ENCODE measurements around the gene ALDH1A3. TPM values are rescaled to one million over a fixed set of nuclear protein-coding genes. Genes with fewer than 3 reads are reported as not detected.

The ALDH1A3 gene
- total and polyA plus RNA-seq, 2 of the 13 experiments (the other 11 are each of a cell fraction or from before 2014, with no cell fraction given), result not detected

GRCh38 chr15:100929641-100930042 lies 50.0 kb downstream of the ALDH1A3 start:
- no TSS peak for BruUV-seq (replicated peaks)
- no peak for FAIRE-seq
- H3K4me1 ChIP-seq (ENCODE audit: insufficient read depth, low read length), result no peaks in the 10 kb centered on the region
- intact Hi-C loops (cut with micrococcal nuclease; ENCODE audit: unreplicated experiment) (no loop called here), in situ Hi-C loops (cut with HindIII; ENCODE audit: extremely low pct_ligation_motif_present, low pct_unique_long_range_greater_than_20kb) (no loop called here)
- H4K20me1 ChIP-seq (ENCODE audit: insufficient read depth, low read length), result no peaks in the 10 kb centered on the region
- no peak for DNase-seq (ENCODE audit: low spot score)
- no peak for ATAC-seq
- H3K9ac ChIP-seq (ENCODE audit: insufficient read depth, low read depth, low read length), result no peak overlapping the region
- no peak overlapping the region for H3K27ac ChIP-seq (ENCODE audit: extremely low read length, insufficient read depth, low read length)
- 19% methylated on average over 3 of the region's 6 CpGs for WGBS (ENCODE audit: low lambda C conversion rate)
- no peaks in the 10 kb centered on the region for H3K9me3 ChIP-seq (ENCODE audit: low read length)
- no peak overlapping the region for H2AFZ ChIP-seq (ENCODE audit: low read length)
- CTCF ChIA-PET (ENCODE audit: low intra/inter-chr PET ratio, low total read pairs), result no interaction called here
- H3K36me3 ChIP-seq (replicated peaks in 1 of 2; ENCODE audit: control insufficient read depth in 1 of 2, insufficient read depth in 2 of 2, low read length in 2 of 2), result no peaks in the 10 kb centered on the region
- POLR2A ChIA-PET, result no interaction called here
- no peaks in the 10 kb centered on the region for H3K79me2 ChIP-seq (ENCODE audit: insufficient read depth, low read length)
- H3K27me3 ChIP-seq (ENCODE audit: control insufficient read depth in 1 of 2, insufficient read depth in 2 of 2, low read length in 2 of 2), result peaks cover 0 to 45% of the 10 kb centered on the region in 2 experiments; a peak in 4 of 5 replicates
- H3K4me3 ChIP-seq (replicated peaks in 1 of 3; ENCODE audit: insufficient read depth in 1 of 3, low read depth in 2 of 3, low read length in 3 of 3), result no peak overlapping the region
- no peak overlapping the region for H3K4me2 ChIP-seq (ENCODE audit: low read depth, low read length)
- TF ChIP-seq ZNF878 (CRISPR knock-in tag; IDR thresholded peaks at IDR 0.05) (no peak), CERS6 (CRISPR knock-in tag; IDR thresholded peaks at IDR 0.05) (no peak), SNAI1 (CRISPR knock-in tag; IDR thresholded peaks at IDR 0.05; ENCODE audit: borderline replicate concordance) (no peak), RBAK (CRISPR knock-in tag; IDR thresholded peaks at IDR 0.05) (no peak), ZNF3 (CRISPR knock-in tag; IDR thresholded peaks at IDR 0.05) (no peak), ZNF124 (CRISPR knock-in tag; IDR thresholded peaks at IDR 0.05) (no peak), SOX6 (IDR thresholded peaks at IDR 0.05) (no peak), SOX6 (CRISPR knock-in tag; IDR thresholded peaks at IDR 0.05) (no peak), ONECUT2 (CRISPR knock-in tag; IDR thresholded peaks at IDR 0.05) (no peak), ZBTB40 (IDR thresholded peaks at IDR 0.05) (no peak), ZBTB40 (CRISPR knock-in tag; IDR thresholded peaks at IDR 0.05) (no peak), HOMEZ (CRISPR knock-in tag; IDR thresholded peaks at IDR 0.05; ENCODE audit: low read depth) (no peak), ZNF597 (CRISPR knock-in tag; IDR thresholded peaks at IDR 0.05) (no peak), TGIF2 (CRISPR knock-in tag; IDR thresholded peaks at IDR 0.05) (no peak), ZNF468 (CRISPR knock-in tag; IDR thresholded peaks at IDR 0.05) (no peak)
